PFSK-1 (cell line): Measurements from ENCODE around the gene OPTC. TPM values are rescaled to one million over a fixed set of nuclear protein-coding genes. Genes with fewer than 3 reads are reported as not detected.

Experiments used
- FOXP2 ChIP-seq: optimal IDR thresholded peaks from 2 replicates; pipeline ENCODE3; 2011; ENCODE audit warnings: borderline replicate concordance, control low read depth, inconsistent platforms; ENCODE audit not compliant: insufficient read depth; ENCODE audit errors: extremely low read length, extremely low read depth
- POLR2AphosphoS5 ChIP-seq: IDR thresholded peaks from 2 replicates; pipeline ENCODE4 v1.6.1; 2012; ENCODE audit warnings: low read depth, mild to moderate bottlenecking, control low read depth, low read length, moderate library complexity
- SIN3A ChIP-seq: IDR thresholded peaks from 2 replicates; pipeline ENCODE4 v1.6.1; 2012; ENCODE audit warnings: mild to moderate bottlenecking, low read length, moderate library complexity, borderline replicate concordance; ENCODE audit not compliant: insufficient read depth
- TAF1 ChIP-seq: IDR thresholded peaks from 2 replicates; pipeline ENCODE4 v1.6.1; 2012; ENCODE audit warnings: low read length, control low read depth, borderline replicate concordance; ENCODE audit not compliant: insufficient read depth
- polyA plus RNA-seq: library from polyadenylated mRNA; unstranded; fragments of >200 nt; gene quantifications from one replicate; pipeline ENCODE4 v1.2.1, GENCODE V29; 2012; ENCODE audit warnings: low read depth, missing spikeins; ENCODE audit not compliant: insufficient read length
- TF ChIP-seq, protein P1 (sequence below), 2 experiments: IDR thresholded peaks; 2 replicates each; pipeline versions ENCODE4 v1.6.1 to v1.8.0; 2011 to 2012; ENCODE audit warnings: low read depth in 2 of 2, low read length in 2 of 2, control low read depth in 1 of 2, inconsistent platforms in 1 of 2, mild to moderate bottlenecking in 1 of 2, moderate library complexity in 1 of 2; ENCODE audit not compliant: insufficient read depth in 1 of 2

OPTC gene
- not detected for polyA plus RNA-seq

GRCh38 chr1:203493901-203494300, at the start of gene OPTC:
TSS of gene OPTC (plus strand) at chr1:203494153. CDS start at chr1:203496006, 1,853 bp downstream.
- TF ChIP-seq FOXP2 (no peak), POLR2AphosphoS5 (no peak), SIN3A (no peak), TAF1 (no peak)

DNA sequence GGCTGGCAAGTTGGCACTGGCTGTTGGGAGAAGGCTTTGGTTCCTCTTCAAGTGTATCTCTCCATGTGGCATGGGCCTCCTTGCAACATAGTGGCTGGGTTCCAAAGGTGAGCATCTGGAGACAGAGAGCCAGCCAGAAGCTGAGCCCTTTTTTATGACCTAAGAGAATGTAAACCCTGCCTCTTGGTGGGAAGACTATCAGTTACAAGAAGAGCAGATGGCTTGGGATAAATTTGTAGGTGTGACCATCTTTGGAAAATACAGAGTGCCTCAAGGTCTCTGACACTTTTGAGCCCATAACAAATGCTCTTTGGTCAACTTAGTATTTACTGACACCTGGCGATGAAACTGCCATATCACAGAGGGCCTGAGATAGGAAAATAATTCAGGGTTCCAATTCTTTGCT, 49.8 kb upstream of the OPTC start:
- TF ChIP-seq TAF1 (no peak), POLR2AphosphoS5 (no peak), FOXP2 (no peak), SIN3A (no peak)
- TF ChIP-seq, protein P1, sequence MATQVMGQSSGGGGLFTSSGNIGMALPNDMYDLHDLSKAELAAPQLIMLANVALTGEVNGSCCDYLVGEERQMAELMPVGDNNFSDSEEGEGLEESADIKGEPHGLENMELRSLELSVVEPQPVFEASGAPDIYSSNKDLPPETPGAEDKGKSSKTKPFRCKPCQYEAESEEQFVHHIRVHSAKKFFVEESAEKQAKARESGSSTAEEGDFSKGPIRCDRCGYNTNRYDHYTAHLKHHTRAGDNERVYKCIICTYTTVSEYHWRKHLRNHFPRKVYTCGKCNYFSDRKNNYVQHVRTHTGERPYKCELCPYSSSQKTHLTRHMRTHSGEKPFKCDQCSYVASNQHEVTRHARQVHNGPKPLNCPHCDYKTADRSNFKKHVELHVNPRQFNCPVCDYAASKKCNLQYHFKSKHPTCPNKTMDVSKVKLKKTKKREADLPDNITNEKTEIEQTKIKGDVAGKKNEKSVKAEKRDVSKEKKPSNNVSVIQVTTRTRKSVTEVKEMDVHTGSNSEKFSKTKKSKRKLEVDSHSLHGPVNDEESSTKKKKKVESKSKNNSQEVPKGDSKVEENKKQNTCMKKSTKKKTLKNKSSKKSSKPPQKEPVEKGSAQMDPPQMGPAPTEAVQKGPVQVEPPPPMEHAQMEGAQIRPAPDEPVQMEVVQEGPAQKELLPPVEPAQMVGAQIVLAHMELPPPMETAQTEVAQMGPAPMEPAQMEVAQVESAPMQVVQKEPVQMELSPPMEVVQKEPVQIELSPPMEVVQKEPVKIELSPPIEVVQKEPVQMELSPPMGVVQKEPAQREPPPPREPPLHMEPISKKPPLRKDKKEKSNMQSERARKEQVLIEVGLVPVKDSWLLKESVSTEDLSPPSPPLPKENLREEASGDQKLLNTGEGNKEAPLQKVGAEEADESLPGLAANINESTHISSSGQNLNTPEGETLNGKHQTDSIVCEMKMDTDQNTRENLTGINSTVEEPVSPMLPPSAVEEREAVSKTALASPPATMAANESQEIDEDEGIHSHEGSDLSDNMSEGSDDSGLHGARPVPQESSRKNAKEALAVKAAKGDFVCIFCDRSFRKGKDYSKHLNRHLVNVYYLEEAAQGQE (IDR thresholded peaks at IDR 0.05; ENCODE audit: insufficient read depth in 1 of 2, low read depth in 2 of 2, low read length in 2 of 2), result no peak

DNA sequence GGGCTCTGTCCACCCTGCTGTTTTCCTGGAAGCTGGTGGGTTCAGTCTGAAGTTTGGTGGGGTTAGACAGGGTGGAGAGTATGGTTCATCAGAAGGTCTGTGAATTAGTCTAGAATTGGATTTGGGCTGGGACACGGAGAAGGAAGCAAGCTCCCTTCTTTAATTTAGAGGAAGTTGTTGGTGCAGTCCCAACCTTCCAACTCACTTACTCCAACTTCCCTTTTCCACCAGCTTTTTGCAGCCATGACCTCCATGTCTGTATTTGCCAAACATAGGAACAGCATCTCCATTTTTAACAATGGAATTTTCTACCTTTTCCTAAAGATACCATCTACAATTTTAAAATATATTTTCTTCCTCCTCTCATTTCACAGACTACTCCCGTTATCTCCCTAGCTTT, 46.8 kb upstream of the OPTC start:
- no peak for TF ChIP-seq POLR2AphosphoS5
- TF ChIP-seq FOXP2, result no peak
- TF ChIP-seq TAF1, result no peak

DNA sequence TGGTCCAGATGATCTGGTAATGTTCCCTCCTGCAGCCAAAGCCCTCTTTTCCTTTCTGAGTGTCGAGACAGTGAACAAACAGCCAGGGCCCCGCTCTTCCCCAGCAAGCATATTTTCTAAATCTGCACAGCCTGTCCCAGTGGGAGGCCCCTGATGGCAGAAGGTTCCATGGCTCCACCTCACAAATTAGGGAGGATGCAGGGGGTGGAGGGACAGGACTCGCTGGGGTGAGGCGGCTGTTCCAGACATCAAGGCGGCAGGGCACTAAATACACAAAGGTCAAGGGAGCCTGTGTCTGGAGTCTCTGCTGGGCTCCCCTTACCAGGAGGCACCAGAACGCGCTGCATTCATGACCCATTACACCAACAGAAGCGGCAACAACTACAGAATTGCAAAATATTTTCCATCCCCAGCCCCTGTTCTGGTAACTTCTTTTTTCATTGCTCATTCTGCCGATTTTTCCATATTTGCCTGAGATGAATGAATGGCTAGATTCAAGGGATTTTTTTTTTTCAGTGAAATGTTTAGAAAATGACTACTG, 45.4 kb upstream of the OPTC start:
- TF ChIP-seq POLR2AphosphoS5 (no peak), SIN3A (no peak), TAF1 (no peak), FOXP2 (no peak)
- TF ChIP-seq, protein P1 (IDR thresholded peaks at IDR 0.05; ENCODE audit: insufficient read depth in 1 of 2, low read depth in 2 of 2, low read length in 2 of 2), result no peak

GRCh38 chr1:203450001-203450400, 44.0 kb upstream of the OPTC start:
- TF ChIP-seq POLR2AphosphoS5 (no peak), SIN3A (no peak), TAF1 (no peak), FOXP2 (no peak)
- TF ChIP-seq, protein P1 (IDR thresholded peaks at IDR 0.05; ENCODE audit: insufficient read depth in 1 of 2, low read depth in 2 of 2, low read length in 2 of 2), result no peak

GRCh38 chr1:203450479-203451149, 43.3 kb upstream of the OPTC start:
- TF ChIP-seq TAF1 (no peak), FOXP2 (no peak), POLR2AphosphoS5 (no peak), SIN3A (no peak)
- TF ChIP-seq, protein P1 (IDR thresholded peaks at IDR 0.05; ENCODE audit: insufficient read depth in 1 of 2, low read depth in 2 of 2, low read length in 2 of 2), result no peak
